ENCODE results near the gene FKBP2.

DNA sequence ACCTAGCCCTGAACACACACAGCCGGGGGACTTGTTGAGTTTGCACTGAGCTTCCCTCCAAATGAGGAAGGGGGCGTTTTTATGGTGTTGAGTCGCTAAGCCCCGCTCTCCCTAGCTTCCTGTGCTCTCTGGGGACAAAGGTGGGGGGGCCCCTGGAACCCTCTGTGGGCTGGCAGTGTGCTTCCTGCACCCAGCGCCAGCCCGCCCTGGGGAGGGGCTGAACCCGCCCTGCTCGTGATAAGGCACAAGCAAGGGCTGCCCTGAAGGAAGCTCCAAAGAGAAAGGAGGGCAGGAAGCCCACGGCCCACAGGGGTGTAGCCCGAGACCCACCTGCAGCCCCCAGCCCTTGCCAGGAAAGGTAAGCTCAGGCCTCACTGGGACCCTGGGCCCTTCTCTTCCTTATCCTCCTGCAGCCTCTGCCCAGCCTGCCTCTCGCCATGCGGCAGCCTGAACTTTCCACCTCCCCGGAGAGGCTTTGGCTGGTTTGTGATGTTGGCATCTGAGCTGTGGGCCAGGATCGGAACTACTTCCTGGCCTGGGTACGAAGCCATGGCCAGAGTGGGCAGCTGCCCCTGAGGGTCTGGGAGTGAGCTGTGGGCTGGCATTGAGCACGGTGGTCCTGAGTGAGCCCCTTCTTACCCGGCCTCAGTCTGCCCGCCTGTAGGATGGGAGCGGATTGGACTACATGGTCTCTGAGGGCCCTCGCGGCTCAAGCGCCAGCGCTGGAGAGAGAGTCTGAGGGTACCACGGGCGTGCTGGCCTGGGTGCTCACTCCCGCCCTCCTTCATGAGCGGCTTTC lies 34.2 kb upstream of the FKBP2 start, which contains the start of gene FERMT3:
- TF ChIP-seq CTCF (conservative IDR thresholded peaks at IDR 0.05), result no peak
- TF ChIP-seq ZFX (IDR thresholded peaks at IDR 0.05), result no peak
